HepG2 (cell line): Measurements from ENCODE around the gene FKBP5. TPM values are rescaled to one million over a fixed set of nuclear protein-coding genes. Genes with fewer than 3 reads are reported as not detected.

Experiments
- FOXK2 ChIP-seq: fragments of 450-650 bp; IDR thresholded peaks from 2 replicates; pipeline ENCODE4 v1.6.1; 2016
- HNRNPUL1 ChIP-seq: fragments of 200-400 bp; formaldehyde crosslinking; IDR thresholded peaks from 2 replicates; pipeline ENCODE4 v1.6.1; 2017; ENCODE audit warnings: low read depth, mild to moderate bottlenecking, low read length, moderate library complexity
- JUND ChIP-seq: sonication (generic); formaldehyde crosslinking; IDR thresholded peaks from 2 replicates; pipeline ENCODE4 v1.8.0; 2022; ENCODE audit warnings: mild to moderate bottlenecking, missing genetic modification reagents
- LCORL ChIP-seq, 2 experiments: fragments of 450-650 bp in 1 of 2; sonication (generic) in 1 of 2; formaldehyde crosslinking in 1 of 2; IDR thresholded peaks; 2 replicates each; pipeline versions ENCODE4 v1.5.0 to v1.6.1; 2017 to 2020; ENCODE audit warnings: antibody characterized with exemption in 1 of 2, missing genetic modification reagents in 1 of 2
- MED1 ChIP-seq: sonication (generic); formaldehyde crosslinking; IDR thresholded peaks from 2 replicates; pipeline ENCODE4 v1.4.0; 2020; ENCODE audit warnings: missing genetic modification reagents
- SETDB1 ChIP-seq: sonication (generic); formaldehyde crosslinking; IDR thresholded peaks from 2 replicates; pipeline ENCODE4 v1.5.1; 2020; ENCODE audit warnings: missing genetic modification reagents, mild to moderate bottlenecking, borderline replicate concordance
- ZNF136 ChIP-seq: sonication (generic); formaldehyde crosslinking; IDR thresholded peaks from 2 replicates; pipeline ENCODE4 v1.8.1; 2022; ENCODE audit warnings: low read depth, mild to moderate bottlenecking, moderate library complexity, missing genetic modification reagents
- ZNF335 ChIP-seq: sonication (generic); formaldehyde crosslinking; IDR thresholded peaks from 2 replicates; pipeline ENCODE4 v1.4.0; 2020; ENCODE audit warnings: missing genetic modification reagents
- ZNF33B ChIP-seq: sonication (generic); formaldehyde crosslinking; IDR thresholded peaks from 2 replicates; pipeline ENCODE4 v1.5.1; 2020; ENCODE audit warnings: mild to moderate bottlenecking, missing genetic modification reagents
- ZNF670 ChIP-seq: sonication (generic); formaldehyde crosslinking; IDR thresholded peaks from 2 replicates; pipeline ENCODE4 v1.8.0; 2022; ENCODE audit warnings: mild to moderate bottlenecking, missing genetic modification reagents, borderline replicate concordance
- ZNF788 ChIP-seq: sonication (generic); formaldehyde crosslinking; IDR thresholded peaks from 2 replicates; pipeline ENCODE4 v1.5.0; 2020; ENCODE audit warnings: mild to moderate bottlenecking, missing genetic modification reagents, borderline replicate concordance
- polyA plus RNA-seq, 8 experiments: library from polyadenylated mRNA; depleted of rRNA in 3 of 8; stranded (reverse) in 7 of 8; unstranded in 1 of 8; fragments of >200 nt; fragmentation: Illumina TruSeq in 4 of 8; extraction: Trizol in 4 of 8; gene quantifications; 2 replicates each; pipeline versions ENCODE4 v1.2.1 to v1.2.3, GENCODE V29; 2011 to 2016; ENCODE audit warnings: low read depth in 4 of 8, missing spikeins in 1 of 8, mixed read lengths in 1 of 8; ENCODE audit not compliant: insufficient read depth in 1 of 8
- total RNA-seq, 5 experiments: library from RNA; depleted of rRNA; stranded (reverse); fragments of >200 nt; fragmentation: Illumina TruSeq; extraction: Trizol; gene quantifications; 2 replicates each; pipeline ENCODE4 v1.2.3, GENCODE V29; 2016; ENCODE audit warnings: low read depth in 1 of 5
- TF ChIP-seq, protein P1 (sequence below): sonication (generic); formaldehyde crosslinking; IDR thresholded peaks from 2 replicates; pipeline ENCODE4 v1.8.1; 2023; ENCODE audit warnings: mild to moderate bottlenecking, moderate library complexity, missing genetic modification reagents
- TF ChIP-seq, protein P2 (sequence below): sonication (generic); formaldehyde crosslinking; IDR thresholded peaks from 2 replicates; pipeline ENCODE4 v1.8.0; 2023; ENCODE audit warnings: mild to moderate bottlenecking, missing genetic modification reagents
- TF ChIP-seq, protein P3 (sequence below): IDR thresholded peaks from 2 replicates; pipeline ENCODE4 v1.6.1; 2016; ENCODE audit warnings: mild to moderate bottlenecking, missing biosample characterization, missing genetic modification reagents
- TF ChIP-seq, protein P4 (sequence below): sonication (generic); formaldehyde crosslinking; IDR thresholded peaks from 2 replicates; pipeline ENCODE4 v1.5.1; 2020; ENCODE audit warnings: mild to moderate bottlenecking, missing genetic modification reagents, borderline replicate concordance
- TF ChIP-seq, protein P5 (sequence below): sonication (generic); IDR thresholded peaks from 2 replicates; pipeline ENCODE4 v1.6.1; 2016; ENCODE audit warnings: low read depth, borderline replicate concordance
- TF ChIP-seq, protein P6 (sequence below): sonication (generic); formaldehyde crosslinking; IDR thresholded peaks from 2 replicates; pipeline ENCODE4 v1.4.0; 2020; ENCODE audit warnings: mild to moderate bottlenecking, missing genetic modification reagents

FKBP5 gene
- total and polyA plus RNA-seq, 2 of the 13 experiments (the other 11 are each of a cell fraction or from before 2014, with no cell fraction given) = 8.0 to 17.4 TPM

DNA sequence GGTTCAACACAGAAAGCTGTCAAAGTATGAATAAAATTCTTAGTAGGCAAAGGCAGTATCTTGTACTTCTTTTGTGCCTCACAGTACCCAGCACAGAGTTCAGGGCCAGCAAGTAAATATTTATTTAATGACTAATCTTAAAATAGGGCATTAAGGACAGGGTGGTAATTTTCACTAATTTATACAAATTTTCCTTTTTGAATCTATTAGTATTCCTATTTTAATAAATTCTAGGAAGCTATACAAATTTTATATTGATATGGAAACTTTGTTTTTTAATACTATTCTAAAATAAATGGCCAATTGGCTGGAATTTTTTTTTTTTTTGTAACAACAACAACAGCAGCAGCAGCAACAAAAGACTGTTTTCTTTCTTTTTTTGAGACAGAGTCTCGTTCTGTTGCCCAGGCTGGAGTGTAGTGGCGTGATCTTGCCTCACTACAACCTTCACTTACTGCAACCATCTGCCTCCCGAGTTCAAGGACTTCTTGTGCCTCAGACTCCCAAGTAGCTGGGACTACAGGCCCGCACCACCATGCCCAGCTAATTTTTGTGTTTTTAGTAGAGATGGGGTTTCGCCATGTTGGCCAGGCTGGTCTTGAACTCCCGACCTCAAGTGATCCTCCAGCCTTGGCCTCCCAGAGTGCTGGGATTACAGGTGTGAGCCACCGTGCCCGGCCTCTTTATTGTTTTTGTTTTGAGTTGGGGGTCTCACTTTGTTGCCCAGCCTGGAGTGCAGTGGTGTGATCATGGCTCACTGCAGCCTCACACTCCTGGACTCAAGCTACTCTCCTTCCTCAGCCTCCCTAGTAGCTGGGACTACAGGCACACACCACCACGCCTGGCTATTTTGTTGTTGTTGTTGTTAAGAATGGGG lies 85.2 kb downstream of the FKBP5 start (continued):
- TF ChIP-seq, protein P1, sequence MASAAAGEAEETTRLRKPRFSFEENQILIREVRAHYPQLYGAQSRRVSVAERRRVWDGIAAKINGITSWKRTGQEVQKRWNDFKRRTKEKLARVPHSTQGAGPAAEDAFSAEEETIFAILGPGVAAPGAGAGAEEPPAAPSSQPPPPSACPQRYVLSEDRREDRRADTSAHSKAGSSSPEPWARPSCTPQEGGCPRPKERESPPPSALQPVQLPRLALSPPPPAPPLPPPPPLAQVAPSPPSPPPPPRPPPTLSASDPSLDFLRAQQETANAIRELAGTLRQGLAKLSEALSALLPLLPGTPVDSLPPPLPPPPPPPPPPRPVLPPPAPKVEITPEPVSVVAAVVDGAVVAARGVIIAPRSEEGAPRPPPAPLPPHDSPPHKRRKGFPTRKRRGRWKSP (CRISPR knock-in tag) = 0 out of 2 replicates have a peak, but pooled peaks have one; percentile 34
- TF ChIP-seq, protein P2, sequence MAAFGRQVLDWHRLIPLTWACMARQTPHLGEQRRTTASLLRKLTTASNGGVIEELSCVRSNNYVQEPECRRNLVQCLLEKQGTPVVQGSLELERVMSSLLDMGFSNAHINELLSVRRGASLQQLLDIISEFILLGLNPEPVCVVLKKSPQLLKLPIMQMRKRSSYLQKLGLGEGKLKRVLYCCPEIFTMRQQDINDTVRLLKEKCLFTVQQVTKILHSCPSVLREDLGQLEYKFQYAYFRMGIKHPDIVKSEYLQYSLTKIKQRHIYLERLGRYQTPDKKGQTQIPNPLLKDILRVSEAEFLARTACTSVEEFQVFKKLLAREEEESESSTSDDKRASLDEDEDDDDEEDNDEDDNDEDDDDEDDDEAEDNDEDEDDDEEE (CRISPR knock-in tag) = no peak
- TF ChIP-seq ZNF33B (CRISPR knock-in tag) (no peak), ZNF670 (CRISPR knock-in tag) (no peak), LCORL (IDR thresholded peaks at IDR 0.05) (no peak), LCORL (CRISPR knock-in tag; IDR thresholded peaks at IDR 0.05) (0 out of 2 replicates have a peak, but pooled peaks have one; percentile 16), ZNF136 (CRISPR knock-in tag) (0 out of 2 replicates have a peak, but pooled peaks have one; percentile 28), FOXK2 (no peak), HNRNPUL1 (no peak), MED1 (0 out of 2 replicates have a peak, but pooled peaks have one; percentile 6), JUND (CRISPR knock-in tag) (peak; percentile 76; the same call in 1 of the 2 replicates), ZNF335 (CRISPR knock-in tag) (0 out of 2 replicates have a peak, but pooled peaks have one; percentile 10), SETDB1 (CRISPR knock-in tag) (no peak), ZNF788 (CRISPR knock-in tag) (0 out of 2 replicates have a peak, but pooled peaks have one; percentile 41)
- TF ChIP-seq, protein P3, sequence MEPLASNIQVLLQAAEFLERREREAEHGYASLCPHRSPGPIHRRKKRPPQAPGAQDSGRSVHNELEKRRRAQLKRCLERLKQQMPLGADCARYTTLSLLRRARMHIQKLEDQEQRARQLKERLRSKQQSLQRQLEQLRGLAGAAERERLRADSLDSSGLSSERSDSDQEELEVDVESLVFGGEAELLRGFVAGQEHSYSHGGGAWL (CRISPR knock-in tag) = peak; percentile 79; the same call in 1 of the 2 replicates
- TF ChIP-seq, protein P4, sequence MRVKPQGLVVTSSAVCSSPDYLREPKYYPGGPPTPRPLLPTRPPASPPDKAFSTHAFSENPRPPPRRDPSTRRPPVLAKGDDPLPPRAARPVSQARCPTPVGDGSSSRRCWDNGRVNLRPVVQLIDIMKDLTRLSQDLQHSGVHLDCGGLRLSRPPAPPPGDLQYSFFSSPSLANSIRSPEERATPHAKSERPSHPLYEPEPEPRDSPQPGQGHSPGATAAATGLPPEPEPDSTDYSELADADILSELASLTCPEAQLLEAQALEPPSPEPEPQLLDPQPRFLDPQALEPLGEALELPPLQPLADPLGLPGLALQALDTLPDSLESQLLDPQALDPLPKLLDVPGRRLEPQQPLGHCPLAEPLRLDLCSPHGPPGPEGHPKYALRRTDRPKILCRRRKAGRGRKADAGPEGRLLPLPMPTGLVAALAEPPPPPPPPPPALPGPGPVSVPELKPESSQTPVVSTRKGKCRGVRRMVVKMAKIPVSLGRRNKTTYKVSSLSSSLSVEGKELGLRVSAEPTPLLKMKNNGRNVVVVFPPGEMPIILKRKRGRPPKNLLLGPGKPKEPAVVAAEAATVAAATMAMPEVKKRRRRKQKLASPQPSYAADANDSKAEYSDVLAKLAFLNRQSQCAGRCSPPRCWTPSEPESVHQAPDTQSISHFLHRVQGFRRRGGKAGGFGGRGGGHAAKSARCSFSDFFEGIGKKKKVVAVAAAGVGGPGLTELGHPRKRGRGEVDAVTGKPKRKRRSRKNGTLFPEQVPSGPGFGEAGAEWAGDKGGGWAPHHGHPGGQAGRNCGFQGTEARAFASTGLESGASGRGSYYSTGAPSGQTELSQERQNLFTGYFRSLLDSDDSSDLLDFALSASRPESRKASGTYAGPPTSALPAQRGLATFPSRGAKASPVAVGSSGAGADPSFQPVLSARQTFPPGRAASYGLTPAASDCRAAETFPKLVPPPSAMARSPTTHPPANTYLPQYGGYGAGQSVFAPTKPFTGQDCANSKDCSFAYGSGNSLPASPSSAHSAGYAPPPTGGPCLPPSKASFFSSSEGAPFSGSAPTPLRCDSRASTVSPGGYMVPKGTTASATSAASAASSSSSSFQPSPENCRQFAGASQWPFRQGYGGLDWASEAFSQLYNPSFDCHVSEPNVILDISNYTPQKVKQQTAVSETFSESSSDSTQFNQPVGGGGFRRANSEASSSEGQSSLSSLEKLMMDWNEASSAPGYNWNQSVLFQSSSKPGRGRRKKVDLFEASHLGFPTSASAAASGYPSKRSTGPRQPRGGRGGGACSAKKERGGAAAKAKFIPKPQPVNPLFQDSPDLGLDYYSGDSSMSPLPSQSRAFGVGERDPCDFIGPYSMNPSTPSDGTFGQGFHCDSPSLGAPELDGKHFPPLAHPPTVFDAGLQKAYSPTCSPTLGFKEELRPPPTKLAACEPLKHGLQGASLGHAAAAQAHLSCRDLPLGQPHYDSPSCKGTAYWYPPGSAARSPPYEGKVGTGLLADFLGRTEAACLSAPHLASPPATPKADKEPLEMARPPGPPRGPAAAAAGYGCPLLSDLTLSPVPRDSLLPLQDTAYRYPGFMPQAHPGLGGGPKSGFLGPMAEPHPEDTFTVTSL = peak; percentile 80; the same call in 1 of the 2 replicates
- TF ChIP-seq, protein P5, sequence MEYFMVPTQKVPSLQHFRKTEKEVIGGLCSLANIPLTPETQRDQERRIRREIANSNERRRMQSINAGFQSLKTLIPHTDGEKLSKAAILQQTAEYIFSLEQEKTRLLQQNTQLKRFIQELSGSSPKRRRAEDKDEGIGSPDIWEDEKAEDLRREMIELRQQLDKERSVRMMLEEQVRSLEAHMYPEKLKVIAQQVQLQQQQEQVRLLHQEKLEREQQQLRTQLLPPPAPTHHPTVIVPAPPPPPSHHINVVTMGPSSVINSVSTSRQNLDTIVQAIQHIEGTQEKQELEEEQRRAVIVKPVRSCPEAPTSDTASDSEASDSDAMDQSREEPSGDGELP = no peak
- TF ChIP-seq, protein P6, sequence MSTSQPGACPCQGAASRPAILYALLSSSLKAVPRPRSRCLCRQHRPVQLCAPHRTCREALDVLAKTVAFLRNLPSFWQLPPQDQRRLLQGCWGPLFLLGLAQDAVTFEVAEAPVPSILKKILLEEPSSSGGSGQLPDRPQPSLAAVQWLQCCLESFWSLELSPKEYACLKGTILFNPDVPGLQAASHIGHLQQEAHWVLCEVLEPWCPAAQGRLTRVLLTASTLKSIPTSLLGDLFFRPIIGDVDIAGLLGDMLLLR (CRISPR knock-in tag) = no peak
